Panc1 (cell line): Measurements from ENCODE around the gene CD6. TPM values are rescaled to one million over a fixed set of nuclear protein-coding genes. Genes with fewer than 3 reads are reported as not detected.

Source experiments
- ATAC-seq: fragments of 200-7000 bp; cut with Tn5 transposase; 2 replicates; pipeline ENCODE4 v1.9.1; 2020; ENCODE audit warnings: mild to moderate bottlenecking, moderate library complexity
- BruUV-seq: library from RNA; stranded (reverse); fragments of 400-500 nt; replicated peaks from 2 replicates; lab custom pipeline; 2021; lab: Mats Ljungman, UMichigan
- CTCF ChIA-PET: fragments of 300-600 bp; sonication (Branson Sonifier 250); formaldehyde crosslinking; loops from one replicate; lab custom pipeline; 2022; ENCODE audit warnings: antibody characterized with exemption; lab: Charles Lee
- POLR2A ChIA-PET: fragments of 300-600 bp; sonication (Branson Sonifier 250); formaldehyde crosslinking; loops from one replicate; lab custom pipeline; 2022; ENCODE audit warnings: antibody characterized with exemption; lab: Charles Lee
- DNase-seq: peaks from one replicate; pipeline ENCODE4 v3.0.0-alpha.2; 2010; ENCODE audit warnings: low read depth, low spot score
- H3K27ac ChIP-seq: 2 replicates; pipeline ENCODE4 v1.5.1; 2011; ENCODE audit warnings: mild to moderate bottlenecking, low read length, inconsistent platforms
- H3K27me3 ChIP-seq: fragments of 200-500 bp; sonication (Bioruptor generic); 2 replicates; pipeline ENCODE4 v1.6.0; 2014; ENCODE audit warnings: low read length, inconsistent platforms; ENCODE audit not compliant: control insufficient read depth, insufficient read depth
- H3K36me3 ChIP-seq: fragments of 200-500 bp; sonication (Bioruptor generic); 2 replicates; pipeline ENCODE4 v1.5.1; 2014; ENCODE audit warnings: inconsistent platforms, mild to moderate bottlenecking, low read length, moderate library complexity; ENCODE audit not compliant: control insufficient read depth, insufficient read depth
- H3K4me1 ChIP-seq: 2 replicates; pipeline ENCODE4 v1.5.1; 2011; ENCODE audit warnings: inconsistent platforms, mild to moderate bottlenecking, low read length, moderate library complexity; ENCODE audit not compliant: control insufficient read depth, insufficient read depth
- H3K4me3 ChIP-seq, 2 experiments: 2 replicates each; pipeline ENCODE4 v1.5.1; 2011 to 2012; ENCODE audit warnings: low read depth in 2 of 2, low read length in 2 of 2, mild to moderate bottlenecking in 2 of 2, inconsistent platforms in 1 of 2, moderate library complexity in 1 of 2
- H3K9me3 ChIP-seq: fragments of 200-500 bp; sonication (Bioruptor generic); 2 replicates; pipeline ENCODE4 v1.5.1; 2014; ENCODE audit warnings: low read depth, mild to moderate bottlenecking, inconsistent platforms, low read length, moderate library complexity; ENCODE audit not compliant: control insufficient read depth, insufficient read depth
- CTCF ChIP-seq: fragments of 450-650 bp; IDR thresholded peaks from 2 replicates; pipeline ENCODE4 v1.5.1; 2017; ENCODE audit warnings: mild to moderate bottlenecking
- POLR2AphosphoS5 ChIP-seq: IDR thresholded peaks from 2 replicates; pipeline ENCODE4 v1.6.1; 2012; ENCODE audit warnings: mild to moderate bottlenecking, low read depth, low read length, moderate library complexity
- REST ChIP-seq, 2 experiments: IDR thresholded peaks; 2 replicates each; pipeline ENCODE4 v1.6.1; 2011 to 2012; ENCODE audit warnings: low read depth in 2 of 2, control low read depth in 1 of 2, low read length in 1 of 2, mild to moderate bottlenecking in 1 of 2, moderate library complexity in 1 of 2; ENCODE audit not compliant: insufficient read depth in 1 of 2
- SIN3A ChIP-seq: IDR thresholded peaks from 2 replicates; pipeline ENCODE4 v1.6.1; 2012; ENCODE audit warnings: low read depth, mild to moderate bottlenecking, low read length, moderate library complexity, borderline replicate concordance; ENCODE audit not compliant: insufficient read depth
- TCF7L2 ChIP-seq: IDR thresholded peaks from 2 replicates; pipeline ENCODE4 v1.6.1; 2011; ENCODE audit warnings: mild to moderate bottlenecking, low read depth, low read length, inconsistent platforms
- in situ Hi-C: cut with HindIII; loops from 2 replicates; pipeline ENCODE4 v1.10.0; 2016; ENCODE audit warnings: low sequenced_read_pairs, low pct_unique_long_range_greater_than_20kb
- intact Hi-C: fragments of 100-400 bp; cut with micrococcal nuclease; formaldehyde crosslinking; loops from one replicate; pipeline ENCODE4 v1.10.0; 2022; ENCODE audit not compliant: unreplicated experiment
- total RNA-seq: library from RNA; stranded (reverse); gene quantifications from one replicate; pipeline ENCODE4 v1.2.1, GENCODE V29; 2021; ENCODE audit not compliant: unreplicated experiment

The CD6 gene
- total RNA-seq, 1 experiment from 2014 or later = 1.1 TPM

GRCh38 chr11:60941371-60942119 is 29.9 kb upstream of the CD6 start:
- ATAC-seq (no peak), DNase-seq (no peak)
- no peak overlapping the region for H3K4me3 ChIP-seq
- TF ChIP-seq REST (IDR thresholded peaks at IDR 0.05; ENCODE audit: insufficient read depth in 1 of 2, low read depth in 2 of 2, low read length in 1 of 2) = no peak
- no peak for TF ChIP-seq TCF7L2
- TF ChIP-seq CTCF = no peak
- no TSS peak for BruUV-seq
- CTCF ChIA-PET = no interaction called here
- intact Hi-C loops = no loop called here
- POLR2A ChIA-PET = no interaction called here
- H3K36me3 ChIP-seq = no peaks in the 10 kb centered on the region
- no peaks in the 10 kb centered on the region for H3K4me1 ChIP-seq
- no peaks in the 10 kb centered on the region for H3K27me3 ChIP-seq
- H3K9me3 ChIP-seq = no peaks in the 10 kb centered on the region
- in situ Hi-C loops = no loop called here
- no peak overlapping the region for H3K27ac ChIP-seq

- CTCF ChIA-PET = interaction anchor here (0.6 to 0.7 kb wide), 2 partner anchors 11 to 35 kb away, joined by 3 read pairs; no protein-coding TSS in a partner anchor
These were observed 29.3 kb upstream of the CD6 start for GRCh38 chr11:60942219-60942618.

More at GRCh38 chr11:60942219-60942618, 29.3 kb upstream of the CD6 start:
- H3K27ac ChIP-seq = no peak overlapping the region
- H3K4me1 ChIP-seq = no peaks in the 10 kb centered on the region
- no TSS peak for BruUV-seq
- no peak overlapping the region for H3K4me3 ChIP-seq
- POLR2A ChIA-PET = no interaction called here
- DNase-seq (no peak), ATAC-seq (no peak)
- intact Hi-C loops = no loop called here
- TF ChIP-seq TCF7L2 (no peak), CTCF (no peak), POLR2AphosphoS5 (no peak), SIN3A (no peak)
- H3K27me3 ChIP-seq = no peaks in the 10 kb centered on the region
- no peaks in the 10 kb centered on the region for H3K36me3 ChIP-seq
- in situ Hi-C loops = no loop called here
- no peaks in the 10 kb centered on the region for H3K9me3 ChIP-seq
